ENCODE results near the gene ARCN1. TPM values are rescaled to one million over a fixed set of nuclear protein-coding genes. Genes with fewer than 3 reads are reported as not detected.
"Not testable (repeated sequence)": the region's sequence is repeated elsewhere in the genome, so short reads cannot be mapped to it uniquely, and the experiment has no call there.

ARCN1 gene
- total RNA-seq, 4 donors from 2014 or later: 48.7 to 78.7 (median 65.4) TPM

- H3K4me1 ChIP-seq: no peaks in the 10 kb centered on the region
- no peaks in the 10 kb centered on the region for H3K27me3 ChIP-seq
- no peak overlapping the region for H3K27ac ChIP-seq
- peaks cover 0 to 95% of the 10 kb centered on the region in 2 donors for H3K36me3 ChIP-seq
- ATAC-seq (no peak), DNase-seq (no peak)
- in situ Hi-C loops (cut with MboI; ENCODE audit: low sequenced_read_pairs in 4 of 4): no loop called here
- H3K4me3 ChIP-seq: no peak overlapping the region
- TF ChIP-seq POLR2A (IDR thresholded peaks at IDR 0.05) (no peak), CTCF (IDR thresholded peaks at IDR 0.05 in 4 of 5, conservative IDR thresholded peaks at IDR 0.05 in 1 of 5) (no peak)
- no peaks in the 10 kb centered on the region for H3K9me3 ChIP-seq
- intact Hi-C loops (cut with DNase I; ENCODE audit: low total_unique reads): no loop called here
Measured at GRCh38 chr11:118587952-118588351, 15.7 kb downstream of the ARCN1 start.

GRCh38 chr11:118592616-118593367, 20.6 kb downstream of the ARCN1 start:
- DNase-seq (no peak), ATAC-seq (no peak)
- in situ Hi-C loops (cut with MboI; ENCODE audit: low sequenced_read_pairs in 4 of 4) (loop anchor here in 2 of 4 donors (10.0 kb wide), 1 partner anchor 62 kb away; no protein-coding TSS in a partner anchor), intact Hi-C loops (cut with DNase I; ENCODE audit: low total_unique reads) (no loop called here)
- peaks cover 0 to 96% of the 10 kb centered on the region in 2 donors for H3K36me3 ChIP-seq
- peaks cover 0 to 6% of the 10 kb centered on the region in 2 donors for H3K4me1 ChIP-seq
- H3K27me3 ChIP-seq: no peaks in the 10 kb centered on the region
- no peak overlapping the region for H3K4me3 ChIP-seq
- no peak for TF ChIP-seq POLR2A (IDR thresholded peaks at IDR 0.05)
- no peak for TF ChIP-seq CTCF (IDR thresholded peaks at IDR 0.05 in 4 of 5, conservative IDR thresholded peaks at IDR 0.05 in 1 of 5)
- H3K27ac ChIP-seq: no peak overlapping the region
- H3K9me3 ChIP-seq: no peaks in the 10 kb centered on the region

GRCh38 chr11:118594984-118595383, 22.8 kb downstream of the ARCN1 start:
- H3K9me3 ChIP-seq; intact Hi-C loops (cut with DNase I; ENCODE audit: low total_unique reads); H3K4me3 ChIP-seq; H3K27me3 ChIP-seq; H3K4me1 ChIP-seq; DNase-seq: not testable (repeated sequence)
- Histone ChIP-seq H3K27ac (peak overlapping the region in 3 of 4 donors; percentile 9 to 26 (median 11)), H3K36me3 (peaks cover 2 to 96% of the 10 kb centered on the region in 2 donors)
- peak in 1 of 2 donors; percentile 27 for ATAC-seq
- TF ChIP-seq CTCF (IDR thresholded peaks at IDR 0.05 in 4 of 5, conservative IDR thresholded peaks at IDR 0.05 in 1 of 5): peak; percentile 23 to 52 (median 36)
- in situ Hi-C loops (cut with MboI; ENCODE audit: low sequenced_read_pairs in 4 of 4): loop anchor here in 2 of 4 donors (10.0 kb wide), 1 partner anchor 60 kb away; no protein-coding TSS in a partner anchor

GRCh38 chr11:118596224-118597146, 24.3 kb downstream of the ARCN1 start:
- TF ChIP-seq CTCF (IDR thresholded peaks at IDR 0.05 in 4 of 5, conservative IDR thresholded peaks at IDR 0.05 in 1 of 5) (no peak), POLR2A (IDR thresholded peaks at IDR 0.05) (no peak)
- no peak for DNase-seq
- in situ Hi-C loops (cut with MboI; ENCODE audit: low sequenced_read_pairs in 4 of 4): loop anchor here in 2 of 4 donors (10.0 kb wide), 1 partner anchor 58 kb away; no protein-coding TSS in a partner anchor
- Histone ChIP-seq H3K4me3 (no peak overlapping the region), H3K27me3 (no peaks in the 10 kb centered on the region), H3K27ac (no peak overlapping the region), H3K4me1 (peaks cover 0 to 6% of the 10 kb centered on the region in 2 donors), H3K36me3 (peaks cover 4 to 96% of the 10 kb centered on the region in 2 donors), H3K9me3 (no peaks in the 10 kb centered on the region)
- intact Hi-C loops (cut with DNase I; ENCODE audit: low total_unique reads): no loop called here
- ATAC-seq: no peak
